ENCODE measurements around the gene EML2.

DNA sequence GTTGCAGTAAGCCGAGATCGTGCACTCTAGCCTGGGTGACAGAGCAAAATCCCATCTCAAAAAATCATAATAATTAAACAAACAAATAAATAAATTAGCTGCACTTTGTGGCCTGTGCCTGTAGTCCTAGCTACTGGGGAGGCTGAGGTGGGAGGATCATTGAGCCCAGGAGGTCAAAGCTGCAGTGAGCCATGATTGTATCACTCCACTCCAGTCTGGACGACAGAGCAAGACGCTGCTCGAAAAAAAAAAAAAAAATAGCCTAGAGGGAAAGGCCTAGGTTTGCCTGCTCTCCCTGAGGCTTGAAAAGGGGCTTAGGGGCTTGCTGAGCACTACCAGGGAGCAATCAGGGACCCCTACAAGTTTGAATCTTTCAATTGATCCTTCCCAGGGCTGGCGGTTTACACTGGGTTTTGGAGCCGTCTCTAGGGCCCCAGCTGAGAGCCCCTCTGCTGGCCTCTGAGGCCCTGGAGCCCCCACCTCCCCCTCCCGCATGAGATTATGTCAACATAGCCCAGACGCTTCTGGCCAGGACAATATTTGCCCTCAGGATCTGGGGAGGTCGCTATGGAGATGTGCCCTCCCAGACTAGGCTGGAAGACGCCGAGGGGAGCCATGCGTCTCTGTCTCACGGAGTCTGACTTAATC is 18.4 kb upstream of the EML2 start:
- TF ChIP-seq SP1 (IDR thresholded peaks at IDR 0.05) (no peak), FOXM1 (IDR thresholded peaks at IDR 0.05; ENCODE audit: borderline replicate concordance) (no peak), ELF4 (IDR thresholded peaks at IDR 0.05) (no peak), FOXA1 (IDR thresholded peaks at IDR 0.05) (no peak), FOXK2 (IDR thresholded peaks at IDR 0.05) (no peak), ARNT (IDR thresholded peaks at IDR 0.05) (no peak), ZNF384 (IDR thresholded peaks at IDR 0.05) (peak; percentile 79)
- TF ChIP-seq, protein P1, sequence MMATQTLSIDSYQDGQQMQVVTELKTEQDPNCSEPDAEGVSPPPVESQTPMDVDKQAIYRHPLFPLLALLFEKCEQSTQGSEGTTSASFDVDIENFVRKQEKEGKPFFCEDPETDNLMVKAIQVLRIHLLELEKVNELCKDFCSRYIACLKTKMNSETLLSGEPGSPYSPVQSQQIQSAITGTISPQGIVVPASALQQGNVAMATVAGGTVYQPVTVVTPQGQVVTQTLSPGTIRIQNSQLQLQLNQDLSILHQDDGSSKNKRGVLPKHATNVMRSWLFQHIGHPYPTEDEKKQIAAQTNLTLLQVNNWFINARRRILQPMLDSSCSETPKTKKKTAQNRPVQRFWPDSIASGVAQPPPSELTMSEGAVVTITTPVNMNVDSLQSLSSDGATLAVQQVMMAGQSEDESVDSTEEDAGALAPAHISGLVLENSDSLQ (IDR thresholded peaks at IDR 0.05), result no peak

Measured in HEK293T (cell line).